PC-9 (cell line): Measurements from ENCODE around the gene THOC6. TPM values are rescaled to one million over a fixed set of nuclear protein-coding genes. Genes with fewer than 3 reads are reported as not detected.

Experiments
- BruUV-seq: library from RNA; stranded (reverse); fragments of 400-500 nt; replicated peaks from 2 replicates; lab custom pipeline; 2021; lab: Mats Ljungman, UMichigan
- CTCF ChIA-PET: fragments of 300-600 bp; sonication (Branson Sonifier 250); formaldehyde crosslinking; loops from one replicate; lab custom pipeline; 2022; ENCODE audit warnings: antibody characterized with exemption; lab: Charles Lee
- POLR2A ChIA-PET: fragments of 300-600 bp; sonication (Branson Sonifier 250); formaldehyde crosslinking; loops from one replicate; lab custom pipeline; 2022; ENCODE audit warnings: antibody characterized with exemption; ENCODE audit not compliant: unreplicated experiment; lab: Charles Lee
- DNase-seq, 2 experiments: peaks; one replicate each; pipeline versions ENCODE4 v3.0.0 to v3.0.0-alpha.2; 2015 to 2022; ENCODE audit warnings: mixed read lengths in 1 of 2
- H2AFZ ChIP-seq: fragments of 200-600 bp; sonication (generic); 2 replicates; pipeline ENCODE4 v1.8.1; 2017; ENCODE audit warnings: antibody characterized with exemption
- H3F3A ChIP-seq: fragments of 200-600 bp; sonication (generic); 2 replicates; pipeline ENCODE4 v1.8.1; 2017; ENCODE audit warnings: antibody characterized with exemption, mild to moderate bottlenecking, low read depth; ENCODE audit not compliant: insufficient read depth
- H3K27ac ChIP-seq: fragments of 200-600 bp; sonication (generic); 2 replicates; pipeline ENCODE4 v1.6.1; 2016; ENCODE audit warnings: mixed run types
- H3K27me3 ChIP-seq: fragments of 200-600 bp; sonication (generic); 2 replicates; pipeline ENCODE4 v1.6.1; 2016; ENCODE audit warnings: low read depth, mixed run types; ENCODE audit not compliant: insufficient read depth
- H3K36me3 ChIP-seq: fragments of 200-600 bp; sonication (generic); 2 replicates; pipeline ENCODE4 v1.6.1; 2016; ENCODE audit warnings: low read depth, mixed run types
- H3K4me1 ChIP-seq: fragments of 200-600 bp; sonication (generic); replicated peaks from 2 replicates; pipeline ENCODE4 v1.6.1; 2016; ENCODE audit warnings: mixed run types; ENCODE audit not compliant: insufficient read depth
- H3K4me2 ChIP-seq: fragments of 200-600 bp; sonication (generic); 2 replicates; pipeline ENCODE4 v1.6.1; 2017; ENCODE audit warnings: mixed run types
- H3K4me3 ChIP-seq: fragments of 200-600 bp; sonication (generic); 2 replicates; pipeline ENCODE4 v1.6.1; 2016; ENCODE audit warnings: mixed run types
- H3K79me2 ChIP-seq: fragments of 200-600 bp; sonication (generic); 2 replicates; pipeline ENCODE4 v1.6.1; 2017; ENCODE audit warnings: low read depth, mixed run types
- H3K9me2 ChIP-seq: fragments of 200-600 bp; sonication (generic); 2 replicates; pipeline ENCODE4 v1.8.1; 2017; ENCODE audit warnings: mild to moderate bottlenecking; ENCODE audit not compliant: insufficient read depth
- H3K9me3 ChIP-seq: fragments of 200-600 bp; sonication (generic); 2 replicates; pipeline ENCODE4 v1.8.1; 2016; ENCODE audit warnings: low read depth; ENCODE audit not compliant: insufficient read depth
- H4K20me1 ChIP-seq: fragments of 200-600 bp; sonication (generic); 2 replicates; pipeline ENCODE4 v1.8.1; 2017; ENCODE audit not compliant: insufficient read depth
- EZH2 ChIP-seq: fragments of 200-600 bp; sonication (generic); IDR thresholded peaks from 2 replicates; pipeline ENCODE4 v1.8.0; 2017; ENCODE audit warnings: antibody characterized with exemption, low read depth
- intact Hi-C: fragments of 100-400 bp; cut with micrococcal nuclease; formaldehyde crosslinking; loops from one replicate; pipeline ENCODE4 v1.10.0; 2022; ENCODE audit not compliant: unreplicated experiment
- total RNA-seq: library from RNA; stranded (reverse); gene quantifications from 2 replicates; pipeline ENCODE4 v1.2.3, GENCODE V29; 2021
- TF ChIP-seq, protein P1 (sequence below): fragments of 200-600 bp; sonication (generic); conservative IDR thresholded peaks from 2 replicates; pipeline ENCODE4 v1.6.1; 2017; ENCODE audit warnings: mixed run types, antibody characterized with exemption, mild to moderate bottlenecking, moderate library complexity

The THOC6 gene
- total RNA-seq, 1 experiment from 2014 or later, result 69.9 TPM

- ChIA-PET CTCF (no interaction called here), POLR2A (no interaction called here)
- Histone ChIP-seq H3K4me2 (no peak overlapping the region), H2AFZ (no peak overlapping the region), H3K27me3 (no peaks in the 10 kb centered on the region), H3K36me3 (no peaks in the 10 kb centered on the region), H3K27ac (no peak overlapping the region), H3K4me1 (peaks cover 20% of the 10 kb centered on the region; the same call in 1 of the 2 replicates), H3K79me2 (no peaks in the 10 kb centered on the region), H3K9me3 (no peaks in the 10 kb centered on the region), H4K20me1 (no peaks in the 10 kb centered on the region), H3F3A (peaks cover 25% of the 10 kb centered on the region; the same call in 1 of the 2 replicates), H3K4me3 (no peak overlapping the region), H3K9me2 (no peaks in the 10 kb centered on the region)
- no TSS peak for BruUV-seq
- intact Hi-C loops, result no loop called here
- TF ChIP-seq, protein P1, sequence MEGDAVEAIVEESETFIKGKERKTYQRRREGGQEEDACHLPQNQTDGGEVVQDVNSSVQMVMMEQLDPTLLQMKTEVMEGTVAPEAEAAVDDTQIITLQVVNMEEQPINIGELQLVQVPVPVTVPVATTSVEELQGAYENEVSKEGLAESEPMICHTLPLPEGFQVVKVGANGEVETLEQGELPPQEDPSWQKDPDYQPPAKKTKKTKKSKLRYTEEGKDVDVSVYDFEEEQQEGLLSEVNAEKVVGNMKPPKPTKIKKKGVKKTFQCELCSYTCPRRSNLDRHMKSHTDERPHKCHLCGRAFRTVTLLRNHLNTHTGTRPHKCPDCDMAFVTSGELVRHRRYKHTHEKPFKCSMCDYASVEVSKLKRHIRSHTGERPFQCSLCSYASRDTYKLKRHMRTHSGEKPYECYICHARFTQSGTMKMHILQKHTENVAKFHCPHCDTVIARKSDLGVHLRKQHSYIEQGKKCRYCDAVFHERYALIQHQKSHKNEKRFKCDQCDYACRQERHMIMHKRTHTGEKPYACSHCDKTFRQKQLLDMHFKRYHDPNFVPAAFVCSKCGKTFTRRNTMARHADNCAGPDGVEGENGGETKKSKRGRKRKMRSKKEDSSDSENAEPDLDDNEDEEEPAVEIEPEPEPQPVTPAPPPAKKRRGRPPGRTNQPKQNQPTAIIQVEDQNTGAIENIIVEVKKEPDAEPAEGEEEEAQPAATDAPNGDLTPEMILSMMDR, result no peak
- TF ChIP-seq EZH2, result no peak
- DNase-seq, result no peak
Observed at GRCh38 chr16:2986623-2987188, 37.1 kb upstream of the THOC6 start.

DNA sequence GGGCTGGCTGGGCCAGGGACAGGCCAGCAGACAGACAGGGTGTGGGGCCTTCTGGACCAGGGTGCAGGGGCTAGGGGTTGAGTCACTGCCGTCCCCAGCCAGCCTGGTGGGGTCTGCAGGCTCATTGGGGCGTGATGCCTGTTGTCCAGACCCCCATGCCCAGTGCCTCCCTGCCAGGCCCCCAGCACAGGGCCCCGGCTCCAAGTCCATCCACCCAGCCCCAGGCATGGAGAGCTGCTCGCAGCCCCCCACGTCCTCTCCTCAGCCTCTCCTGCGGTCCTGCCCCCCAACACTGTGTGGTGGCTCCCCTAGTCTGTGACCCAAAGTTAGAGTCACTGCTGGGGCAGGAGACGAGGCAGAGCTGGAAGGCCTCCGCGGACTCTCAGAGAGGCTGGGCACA is 36.5 kb upstream of the THOC6 start:
- CTCF ChIA-PET, result no interaction called here
- TF ChIP-seq EZH2, result no peak
- TF ChIP-seq, protein P1, result no peak
- intact Hi-C loops, result no loop called here

DNA sequence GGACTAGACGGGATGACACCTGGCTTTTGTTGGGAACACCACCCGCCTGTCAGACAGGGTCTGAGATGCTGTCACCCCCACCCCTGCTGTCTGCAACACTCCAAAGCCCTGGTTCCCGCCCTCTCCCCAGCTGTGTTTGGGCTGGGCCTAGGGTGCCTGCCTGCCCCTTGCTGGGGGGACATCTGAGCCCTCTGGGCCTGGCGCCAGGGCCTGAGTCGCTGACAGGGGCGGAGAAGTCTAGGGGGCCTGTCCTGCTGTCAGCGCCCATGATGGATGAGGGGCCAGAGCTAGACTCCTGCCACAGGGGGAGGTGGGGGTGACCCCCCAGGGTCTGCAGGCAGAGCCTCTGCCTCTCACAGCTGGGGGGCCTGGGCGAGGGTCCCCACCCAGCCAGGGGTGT is 36.0 kb upstream of the THOC6 start:
- POLR2A ChIA-PET, result no interaction called here
- BruUV-seq, result no TSS peak

More for the DNA sequence above, 36.5 kb upstream of the THOC6 start:
- peaks cover 20% of the 10 kb centered on the region; the same call in 1 of the 2 replicates for H3K4me1 ChIP-seq
- POLR2A ChIA-PET, result no interaction called here
- H3K4me2 ChIP-seq, result no peak overlapping the region
- H3K79me2 ChIP-seq, result no peaks in the 10 kb centered on the region
- no peak overlapping the region for H3K4me3 ChIP-seq
- BruUV-seq, result no TSS peak
- H3K9me3 ChIP-seq, result no peaks in the 10 kb centered on the region
- no peaks in the 10 kb centered on the region for H3K9me2 ChIP-seq
- no peaks in the 10 kb centered on the region for H3K36me3 ChIP-seq
- no peaks in the 10 kb centered on the region for H3K27me3 ChIP-seq
- H4K20me1 ChIP-seq, result no peaks in the 10 kb centered on the region
- no peak overlapping the region for H2AFZ ChIP-seq
- no peak for DNase-seq
- H3K27ac ChIP-seq, result no peak overlapping the region
- peaks cover 20% of the 10 kb centered on the region; the same call in 1 of the 2 replicates for H3F3A ChIP-seq

More for the DNA sequence above, 36.0 kb upstream of the THOC6 start:
- no peaks in the 10 kb centered on the region for H3K9me2 ChIP-seq
- TF ChIP-seq EZH2, result no peak
- TF ChIP-seq, protein P1, result no peak
- peaks cover 17% of the 10 kb centered on the region; the same call in 1 of the 2 replicates for H3F3A ChIP-seq
- no peaks in the 10 kb centered on the region for H3K36me3 ChIP-seq
- peaks cover 25% of the 10 kb centered on the region; the same call in 1 of the 2 replicates for H3K4me1 ChIP-seq
- H3K27ac ChIP-seq, result no peak overlapping the region
- no peaks in the 10 kb centered on the region for H3K79me2 ChIP-seq
- no peaks in the 10 kb centered on the region for H3K9me3 ChIP-seq
- H2AFZ ChIP-seq, result no peak overlapping the region
- CTCF ChIA-PET, result no interaction called here
- H3K27me3 ChIP-seq, result no peaks in the 10 kb centered on the region
- H3K4me3 ChIP-seq, result no peak overlapping the region
- H3K4me2 ChIP-seq, result no peak overlapping the region
- no peak for DNase-seq
- intact Hi-C loops, result no loop called here
- no peaks in the 10 kb centered on the region for H4K20me1 ChIP-seq
